Measurements from ENCODE around the gene EFCAB3. TPM values are rescaled to one million over a fixed set of nuclear protein-coding genes. Genes with fewer than 3 reads are reported as not detected.
"Not testable (repeated sequence)": the region's sequence is repeated elsewhere in the genome, so short reads cannot be mapped to it uniquely, and the experiment has no call there.

EFCAB3 gene
- polyA plus RNA-seq (ENCODE audit: insufficient read depth in 1 of 5, insufficient read length in 5 of 5, low replicate concordance in 1 of 5), result under 1 TPM; 0.50 to 0.70 (median 0.54) TPM
- long read RNA-seq, donor 1, result 0 reads
- long read RNA-seq, donor 2, result 0 reads
- long read RNA-seq, donor 3, result 0 reads
- long read RNA-seq, donor 4, result 0 reads
- long read RNA-seq, donor 5, result 0 reads
- long read RNA-seq, donor 6, result 0 reads
- long read RNA-seq, donor 7, result 0 reads
- long read RNA-seq, donor 8, result 0 reads

- no peak for DNase-seq
Measured at GRCh38 chr17:62380253-62380652, at the start of gene EFCAB3. EFCAB3 (plus strand) TSS chr17:62380553; CDS start chr17:62382980, 2,427 bp downstream.

- DNase-seq, result no peak
Measured at GRCh38 chr17:62336527-62336926, 43.8 kb upstream of the EFCAB3 start.

- no peak for DNase-seq
Measured at GRCh38 chr17:62343764-62344270, 36.5 kb upstream of the EFCAB3 start.

- DNase-seq, result no peak
Measured at GRCh38 chr17:62351176-62351575, 29.2 kb upstream of the EFCAB3 start.

- DNase-seq, result no peak
Measured at GRCh38 chr17:62366191-62366590, 14.2 kb upstream of the EFCAB3 start.

GRCh38 chr17:62381561-62381960, 1.2 kb downstream of the EFCAB3 start:
- no peak for DNase-seq

GRCh38 chr17:62388856-62389255, 8.5 kb downstream of the EFCAB3 start:
- DNase-seq, result no peak

GRCh38 chr17:62392908-62393307, 12.6 kb downstream of the EFCAB3 start:
- DNase-seq, result no peak

- DNase-seq, result no peak
Measured at GRCh38 chr17:62398891-62399290, 18.5 kb downstream of the EFCAB3 start.

- DNase-seq, result no peak
Measured at GRCh38 chr17:62405451-62405850, 25.1 kb downstream of the EFCAB3 start.

GRCh38 chr17:62413090-62413489, 32.7 kb downstream of the EFCAB3 start:
- not testable (repeated sequence) for DNase-seq

- peak; percentile 69 to 74 for DNase-seq
Measured at GRCh38 chr17:62423647-62424461, 43.5 kb downstream of the EFCAB3 start, which contains the start of gene METTL2A. METTL2A (plus strand) TSS chr17:62423897; CDS start chr17:62423903, 6 bp downstream.

GRCh38 chr17:62426214-62426613, 45.9 kb downstream of the EFCAB3 start:
- not testable (repeated sequence) for DNase-seq

- DNase-seq, result not testable (repeated sequence)
Measured at GRCh38 chr17:62435251-62435650, 54.9 kb downstream of the EFCAB3 start.

GRCh38 chr17:62441181-62441580, 60.8 kb downstream of the EFCAB3 start:
- not testable (repeated sequence) for DNase-seq

- no peak for DNase-seq
Measured at GRCh38 chr17:62444063-62444462, 63.7 kb downstream of the EFCAB3 start.

- not testable (repeated sequence) for DNase-seq
Measured at GRCh38 chr17:62445791-62446190, 65.4 kb downstream of the EFCAB3 start.

- not testable (repeated sequence) for DNase-seq
Measured at GRCh38 chr17:62452195-62452594, 71.8 kb downstream of the EFCAB3 start.

GRCh38 chr17:62453041-62453440, 72.7 kb downstream of the EFCAB3 start:
- not testable (repeated sequence) for DNase-seq

GRCh38 chr17:62453656-62454055, 73.3 kb downstream of the EFCAB3 start:
- DNase-seq, result not testable (repeated sequence)

- DNase-seq, result not testable (repeated sequence)
Measured at GRCh38 chr17:62454111-62454510, 73.8 kb downstream of the EFCAB3 start.

GRCh38 chr17:62456016-62456415, 75.7 kb downstream of the EFCAB3 start:
- DNase-seq, result no peak

GRCh38 chr17:62458483-62458882, 78.1 kb downstream of the EFCAB3 start:
- not testable (repeated sequence) for DNase-seq
